Pons (tissue), 1 donor: ENCODE results near the gene SHCBP1.
A peak's percentile ranks its signal among the peaks of the same experiment; 100 is the strongest.
"Not testable (repeated sequence)": the region's sequence is repeated elsewhere in the genome, so short reads cannot be mapped to it uniquely, and the experiment has no call there.

Source experiments
- DNase-seq: peaks from one replicate; pipeline ENCODE4 v3.0.0-alpha.2; 2016; ENCODE audit warnings: low spot score

The SHCBP1 gene

DNA sequence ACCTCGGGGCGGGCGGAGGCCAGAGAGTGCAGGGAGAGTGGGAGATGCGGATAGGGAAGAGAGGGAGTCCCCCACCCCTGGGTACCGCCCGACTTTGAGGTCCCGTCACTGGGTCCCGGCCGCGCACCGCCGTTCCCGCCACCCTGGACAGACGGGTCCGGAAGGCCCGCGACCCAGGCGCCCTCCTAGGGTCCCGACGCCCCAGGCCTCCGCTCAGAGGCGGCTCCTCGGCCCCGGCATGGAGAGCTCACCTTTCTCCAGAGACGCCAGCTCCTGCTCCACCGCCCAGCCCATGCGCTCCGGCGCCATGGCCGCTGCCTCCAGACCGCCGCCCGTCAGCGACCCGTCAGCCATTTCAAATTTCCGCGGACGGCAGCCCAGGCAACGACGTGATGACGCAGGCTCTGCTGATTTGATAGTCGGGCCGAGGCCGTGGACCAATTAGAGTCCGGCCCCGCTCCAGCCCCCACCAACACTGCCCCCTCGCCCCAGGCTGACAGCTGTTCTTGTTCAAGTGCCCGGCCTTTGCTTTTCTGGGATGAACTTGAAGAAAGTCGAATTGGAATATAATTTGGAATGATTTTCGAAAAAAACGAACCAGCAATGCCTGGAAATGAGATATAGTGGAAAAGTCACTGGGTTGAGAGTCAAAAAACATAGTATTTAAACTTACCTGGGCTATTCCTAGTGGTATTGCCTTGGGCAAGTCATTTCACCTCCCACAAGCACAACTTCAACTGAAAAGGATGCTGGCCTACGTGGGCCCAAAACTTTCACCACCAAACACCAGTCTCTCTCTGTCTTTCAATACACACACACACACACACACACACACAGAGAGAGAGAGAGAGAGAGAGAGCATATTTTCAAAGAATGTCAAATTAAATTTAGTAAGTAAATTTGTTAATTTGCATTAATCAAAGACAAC lies at the start of gene SHCBP1:
SHCBP1 (minus strand) TSS at position 374 of the 928 bp plus-strand sequence; CDS start at position 354, 20 bp downstream.
- DNase-seq, result peak; percentile 79

- DNase-seq, result no peak
These were observed 40.9 kb upstream of the SHCBP1 start for GRCh38 chr16:46662123-46662522.

DNA sequence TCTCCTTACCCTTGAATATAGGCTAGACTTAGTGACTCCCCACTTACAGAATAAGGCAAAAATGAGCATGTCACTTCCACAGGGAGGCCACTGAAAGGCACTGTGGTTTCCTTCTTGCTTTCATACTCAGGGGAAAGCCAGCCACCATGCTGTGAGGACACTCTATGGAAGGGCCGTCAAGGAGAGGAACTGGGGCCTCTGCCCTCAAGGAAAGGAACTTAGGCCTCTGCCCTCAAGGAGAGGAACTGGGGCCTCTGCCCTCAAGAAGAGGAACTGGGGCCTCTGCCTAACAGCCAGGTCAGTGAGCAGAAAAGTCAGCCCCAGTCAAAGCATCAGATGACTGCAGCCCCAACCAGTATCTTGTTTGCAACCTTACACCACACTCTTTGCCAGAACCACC lies 37.7 kb upstream of the SHCBP1 start:
- DNase-seq, result peak; percentile 77

- no peak for DNase-seq
These were observed 30.1 kb upstream of the SHCBP1 start for GRCh38 chr16:46651305-46651704.

- no peak for DNase-seq
These were observed 29.1 kb upstream of the SHCBP1 start for GRCh38 chr16:46650254-46650623.

GRCh38 chr16:46649588-46650253 lies 28.5 kb upstream of the SHCBP1 start:
- DNase-seq, result no peak

DNA sequence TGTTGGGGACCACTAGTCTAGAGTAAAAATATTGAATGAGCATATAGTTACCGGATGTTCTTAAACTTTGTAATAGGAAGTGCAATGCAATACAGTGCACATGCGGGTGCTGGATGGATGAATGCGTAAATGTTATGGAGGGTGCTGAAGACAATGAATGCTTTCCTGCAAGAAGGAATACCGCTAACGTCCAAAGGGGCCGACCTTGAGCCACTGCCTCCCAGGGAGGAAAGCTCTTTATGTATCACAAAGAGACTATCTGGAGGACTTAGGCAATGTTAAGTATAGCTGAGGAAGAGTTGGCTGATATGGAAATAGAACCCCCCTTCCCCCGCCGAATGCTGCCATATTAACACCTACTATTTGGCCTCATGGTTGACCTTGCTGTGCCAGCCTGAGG lies 27.5 kb upstream of the SHCBP1 start:
- no peak for DNase-seq

DNA sequence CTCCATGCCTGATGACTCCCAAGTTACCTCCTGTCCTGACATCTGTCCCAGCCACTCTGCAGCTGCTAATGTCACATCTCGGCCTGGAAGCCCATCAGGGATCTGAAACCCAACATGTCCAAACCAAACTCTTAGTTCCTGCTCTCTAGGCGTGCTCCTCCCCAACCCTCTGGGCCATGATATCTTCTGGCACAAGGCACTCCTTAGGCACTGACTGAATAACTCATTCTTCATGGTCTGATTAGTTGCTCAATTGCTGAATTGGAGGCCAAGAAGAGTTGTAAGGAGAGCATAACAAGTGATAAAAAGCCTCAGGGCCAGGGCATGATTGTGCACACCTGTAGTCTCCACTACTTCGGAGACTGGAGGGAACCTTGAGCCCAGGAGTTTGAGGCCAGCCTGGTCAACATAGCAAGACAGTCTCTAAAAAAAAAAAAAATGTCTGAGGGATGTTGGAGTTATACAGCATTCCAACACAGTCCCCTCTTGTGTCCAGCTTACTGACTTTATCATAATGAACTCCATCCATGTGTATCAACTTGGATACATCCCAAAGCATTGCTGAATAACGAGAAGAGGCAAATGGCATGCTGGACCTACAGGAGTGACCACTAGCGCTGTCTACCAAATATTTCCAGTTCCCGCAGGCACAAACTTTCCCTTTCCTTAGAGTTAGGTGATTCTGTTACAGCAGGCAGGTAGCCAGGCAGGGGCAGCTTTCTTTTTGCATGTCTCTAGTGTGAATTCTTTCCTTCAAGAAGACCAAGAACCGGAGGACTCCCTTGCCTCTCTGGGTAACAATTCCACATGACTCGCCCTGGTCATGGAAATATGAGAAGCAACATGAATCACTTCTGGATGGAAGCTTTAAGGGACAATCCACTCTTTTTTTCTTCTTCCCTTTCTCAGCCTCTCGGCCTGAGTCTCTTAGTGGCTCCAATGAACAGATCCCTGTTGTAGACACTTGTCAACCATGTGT lies 18.1 kb upstream of the SHCBP1 start:
- no peak for DNase-seq

DNA sequence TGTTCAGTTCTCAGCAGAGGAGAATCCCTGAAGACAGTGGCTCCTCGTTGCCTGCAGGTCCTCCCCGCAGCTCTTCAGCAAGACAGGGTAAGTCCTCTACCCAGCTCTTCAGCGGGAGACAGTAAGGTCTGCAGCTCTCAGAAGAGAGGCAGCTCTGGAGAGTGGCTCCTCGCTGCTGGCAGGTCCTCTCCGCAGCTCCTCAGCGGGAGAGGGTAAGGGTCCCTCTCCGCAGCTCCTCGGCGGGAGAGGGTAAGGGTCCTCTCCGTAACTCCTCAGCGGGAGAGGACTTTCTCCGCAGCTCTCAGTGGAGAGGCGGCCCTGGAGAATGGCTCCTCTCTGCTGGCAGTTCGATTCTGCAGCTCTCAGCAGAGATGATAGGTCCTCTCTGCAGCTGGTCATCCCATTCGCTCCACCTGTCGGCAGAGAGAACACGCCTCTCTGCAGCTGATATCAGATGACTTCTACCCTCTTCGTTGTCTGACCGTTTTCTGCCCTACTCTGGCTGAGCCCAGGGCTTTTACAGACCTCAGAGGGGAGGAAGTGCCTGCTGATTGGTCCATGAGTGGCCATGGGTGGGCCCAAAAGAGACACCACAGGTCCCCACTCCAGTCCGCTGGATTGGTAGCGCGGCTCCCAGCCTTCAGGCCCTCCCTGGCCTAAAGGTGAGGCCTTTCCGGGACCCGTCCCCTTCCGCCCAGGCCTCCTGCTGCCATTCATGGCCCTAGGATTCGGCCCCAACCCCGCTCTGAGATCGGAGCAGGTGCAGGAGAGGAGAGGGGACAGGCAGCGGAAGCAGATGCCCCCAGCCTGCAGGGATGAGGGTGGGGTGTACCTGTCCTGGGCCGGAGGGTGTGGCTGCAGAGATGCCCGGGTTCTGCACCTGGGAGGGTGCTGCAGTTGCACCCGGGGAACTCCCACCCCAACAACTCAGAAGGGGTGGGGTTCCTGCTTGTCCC lies 11.9 kb upstream of the SHCBP1 start:
- no peak for DNase-seq

GRCh38 chr16:46629331-46630219 lies 8.4 kb upstream of the SHCBP1 start:
- DNase-seq, result peak; percentile 28

- no peak for DNase-seq
These were observed 6.6 kb upstream of the SHCBP1 start for GRCh38 chr16:46627746-46628145.

DNA sequence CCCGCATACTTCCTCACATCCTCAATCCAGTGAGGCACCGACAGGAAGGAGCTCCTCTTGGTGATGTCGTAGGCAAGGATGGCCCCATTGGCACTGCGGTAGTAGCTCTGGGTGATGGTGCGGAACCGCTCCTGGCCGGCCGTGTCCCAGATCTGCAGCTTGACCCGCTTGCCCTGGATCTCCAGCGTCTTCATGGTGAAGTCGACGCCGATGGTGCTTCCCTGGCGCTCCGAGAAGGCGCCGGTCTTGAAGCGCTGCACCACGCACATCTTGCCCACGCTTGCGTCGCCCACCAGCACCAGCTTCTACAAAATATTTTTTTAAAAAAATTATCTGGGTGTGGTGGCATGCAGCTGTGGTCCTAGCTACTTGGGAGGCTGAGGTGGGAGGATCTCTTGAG lies 5.5 kb upstream of the SHCBP1 start:
- not testable (repeated sequence) for DNase-seq

GRCh38 chr16:46624862-46625261 lies 3.7 kb upstream of the SHCBP1 start:
- not testable (repeated sequence) for DNase-seq

DNA sequence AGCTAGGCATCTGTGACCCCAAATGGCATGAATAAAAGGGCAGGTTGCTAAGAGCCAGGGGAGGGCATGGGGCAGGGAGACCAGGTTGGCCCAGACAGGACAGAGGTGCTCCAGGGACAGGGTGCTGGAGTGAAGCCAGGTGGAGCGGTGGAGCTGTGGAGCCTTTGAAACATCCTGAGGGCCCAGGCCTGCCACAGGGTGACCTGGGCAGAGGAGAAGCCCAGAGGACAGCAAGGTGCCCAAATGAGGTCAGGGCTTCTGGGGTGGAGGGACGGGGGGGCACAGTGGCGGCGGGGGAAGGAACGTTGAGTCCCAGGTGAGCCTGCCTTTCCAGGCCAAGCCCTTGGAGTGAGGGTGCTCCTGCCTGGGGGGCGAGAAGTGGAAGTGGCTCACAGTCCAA lies 2.5 kb upstream of the SHCBP1 start:
- DNase-seq, result not testable (repeated sequence)

DNA sequence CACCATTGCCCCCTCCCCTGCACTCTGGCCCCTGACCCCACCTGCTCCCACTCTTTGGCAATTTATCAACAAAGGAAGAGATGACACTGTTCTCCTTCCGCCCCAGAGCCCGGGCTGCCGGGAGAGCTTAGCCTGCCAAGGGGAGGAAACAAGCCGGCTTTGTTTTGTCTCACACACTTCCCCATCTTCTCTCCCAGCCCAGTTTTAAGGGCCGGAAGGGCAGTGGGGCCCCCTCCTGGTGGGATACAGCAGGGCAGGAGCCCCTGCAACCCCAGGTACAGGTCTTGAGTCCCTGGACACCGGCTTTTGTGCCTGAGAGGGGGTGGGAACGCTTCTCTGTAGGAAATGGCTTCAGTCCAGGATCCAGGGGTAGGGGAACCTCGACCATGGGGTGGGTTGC lies 2.1 kb upstream of the SHCBP1 start:
- DNase-seq, result not testable (repeated sequence)

- no peak for DNase-seq
These were observed 926 bp upstream of the SHCBP1 start for GRCh38 chr16:46621934-46622676.

DNA sequence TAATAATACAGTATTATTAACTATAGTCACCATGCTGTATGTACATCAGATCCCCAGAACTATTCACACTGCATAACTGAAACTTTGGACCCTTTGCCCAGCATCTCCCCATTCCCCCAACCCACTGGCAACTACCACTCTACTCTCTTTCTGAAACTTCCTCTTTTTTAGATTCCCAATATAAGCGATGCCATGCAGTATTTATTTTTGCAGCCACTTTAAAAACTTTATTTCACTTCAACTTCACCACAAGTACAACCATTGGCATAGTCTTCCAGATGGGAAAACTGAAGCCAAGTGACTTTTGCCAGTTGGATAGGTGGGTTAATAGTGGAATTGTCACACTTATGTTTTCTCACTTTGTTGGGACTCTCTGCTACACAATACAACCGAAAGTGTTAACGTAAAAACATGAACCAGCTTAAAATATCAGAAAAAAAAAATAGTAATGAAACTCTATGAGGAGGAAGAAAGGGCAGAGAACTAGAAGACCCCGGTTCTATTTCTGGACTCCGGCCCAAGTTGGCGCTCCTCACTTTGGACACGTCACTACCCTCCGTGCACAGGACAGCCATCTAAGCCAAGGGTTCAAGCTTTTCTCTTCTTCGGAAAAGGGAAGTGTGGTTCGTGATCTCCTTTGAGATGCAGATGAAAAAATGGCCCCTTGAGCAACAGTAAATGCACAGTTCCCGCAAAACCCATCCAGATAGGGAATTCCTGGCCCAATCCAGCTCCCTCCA lies 743 bp downstream of the SHCBP1 start:
- DNase-seq, result peak; percentile 20

DNA sequence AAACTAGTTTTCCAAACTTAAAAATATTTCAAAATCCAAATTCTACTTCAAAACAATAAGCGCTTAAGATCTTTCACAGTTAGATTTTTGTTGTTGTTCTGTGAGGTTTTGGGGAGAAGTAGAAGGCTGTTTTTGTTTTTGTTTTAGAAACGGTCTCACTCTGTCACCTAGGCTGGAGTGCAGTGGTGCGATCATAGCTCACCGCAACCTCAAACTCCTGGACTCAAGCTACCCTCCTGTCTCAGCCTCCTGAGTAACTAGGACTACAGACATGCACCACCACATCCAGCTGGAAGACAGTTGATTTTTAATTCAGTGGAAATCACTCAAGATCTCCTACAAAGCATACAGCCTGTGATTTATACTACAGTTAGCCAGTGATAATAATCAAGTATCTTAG lies 2.7 kb downstream of the SHCBP1 start:
- no peak for DNase-seq
